ENCODE results near the gene TMEM82.

The TMEM82 gene

DNA sequence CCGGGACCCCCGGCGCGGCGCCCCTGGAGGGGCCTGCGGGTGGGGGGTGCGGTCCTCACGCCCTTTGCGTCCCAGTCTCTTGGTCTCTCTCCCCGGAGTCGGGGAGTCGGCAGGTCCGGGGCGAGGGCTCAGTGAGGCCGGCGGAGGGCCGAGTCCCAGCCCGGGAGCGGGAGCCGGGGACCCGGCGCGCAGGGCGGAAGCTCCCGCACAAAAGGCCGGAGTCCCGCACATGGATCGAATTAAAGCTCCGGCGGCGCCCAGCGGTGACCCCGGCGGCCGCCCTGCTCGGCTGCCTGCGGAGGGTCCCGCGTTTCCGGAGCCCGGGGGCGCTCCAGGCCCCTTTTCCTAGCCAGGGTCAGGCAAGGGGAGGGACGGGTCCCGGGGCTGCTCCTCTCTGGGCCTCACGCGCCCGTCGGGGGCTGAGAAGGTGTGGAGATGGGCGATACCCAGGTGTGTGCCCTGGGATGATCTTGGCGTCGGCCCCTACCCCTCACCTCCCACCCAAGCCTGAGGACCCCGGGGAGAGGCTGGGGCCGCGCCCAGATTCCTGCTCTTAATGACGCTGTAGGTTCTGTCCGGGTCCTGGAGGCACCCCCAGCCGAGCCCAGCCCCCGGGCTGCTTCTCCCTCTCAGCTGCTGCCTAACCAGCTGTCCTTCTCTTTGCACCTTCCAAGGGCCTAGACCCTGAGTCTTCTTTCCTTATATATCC lies 16.8 kb downstream of the TMEM82 start:
- TF ChIP-seq, protein P1, sequence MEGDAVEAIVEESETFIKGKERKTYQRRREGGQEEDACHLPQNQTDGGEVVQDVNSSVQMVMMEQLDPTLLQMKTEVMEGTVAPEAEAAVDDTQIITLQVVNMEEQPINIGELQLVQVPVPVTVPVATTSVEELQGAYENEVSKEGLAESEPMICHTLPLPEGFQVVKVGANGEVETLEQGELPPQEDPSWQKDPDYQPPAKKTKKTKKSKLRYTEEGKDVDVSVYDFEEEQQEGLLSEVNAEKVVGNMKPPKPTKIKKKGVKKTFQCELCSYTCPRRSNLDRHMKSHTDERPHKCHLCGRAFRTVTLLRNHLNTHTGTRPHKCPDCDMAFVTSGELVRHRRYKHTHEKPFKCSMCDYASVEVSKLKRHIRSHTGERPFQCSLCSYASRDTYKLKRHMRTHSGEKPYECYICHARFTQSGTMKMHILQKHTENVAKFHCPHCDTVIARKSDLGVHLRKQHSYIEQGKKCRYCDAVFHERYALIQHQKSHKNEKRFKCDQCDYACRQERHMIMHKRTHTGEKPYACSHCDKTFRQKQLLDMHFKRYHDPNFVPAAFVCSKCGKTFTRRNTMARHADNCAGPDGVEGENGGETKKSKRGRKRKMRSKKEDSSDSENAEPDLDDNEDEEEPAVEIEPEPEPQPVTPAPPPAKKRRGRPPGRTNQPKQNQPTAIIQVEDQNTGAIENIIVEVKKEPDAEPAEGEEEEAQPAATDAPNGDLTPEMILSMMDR (conservative IDR thresholded peaks at IDR 0.05): no peak
- peak overlapping the region; percentile 71; the same call in 1 of the 2 replicates for H3K27ac ChIP-seq

DNA sequence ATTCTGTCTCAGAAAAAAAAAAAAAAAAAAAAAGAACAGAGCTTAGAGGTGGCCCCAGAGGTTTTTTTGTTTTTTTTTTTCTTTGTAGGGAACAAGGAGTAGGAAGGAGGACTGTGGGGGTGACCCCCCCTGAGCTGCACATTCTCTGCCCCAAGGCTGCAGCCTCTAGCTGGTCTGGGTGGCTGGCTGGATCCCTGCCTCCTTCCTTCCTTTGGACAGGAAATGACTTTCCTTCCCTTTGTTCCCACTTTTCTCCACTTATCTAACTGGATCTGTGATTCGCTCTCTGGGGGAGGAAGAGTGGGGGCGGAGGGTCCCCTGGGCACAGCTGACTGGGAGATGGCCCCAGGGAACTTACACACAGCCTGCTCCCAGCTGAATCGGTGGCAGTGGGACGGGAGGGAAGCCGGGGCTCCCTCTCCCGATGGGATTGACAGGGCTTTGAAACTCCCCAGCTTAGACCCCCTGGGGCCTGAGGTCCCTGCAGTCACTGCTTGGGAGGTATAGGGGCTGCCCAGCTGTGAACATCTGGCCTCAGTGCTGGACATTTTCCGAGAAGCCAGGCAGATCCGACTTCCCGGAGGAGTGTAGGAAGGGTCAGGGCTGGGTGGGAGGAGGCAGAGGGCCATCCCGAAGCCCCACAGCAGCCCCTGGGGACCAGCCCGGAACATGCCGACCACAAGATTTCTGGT lies 18.4 kb downstream of the TMEM82 start:
- H3K27ac ChIP-seq: no peak overlapping the region

DNA sequence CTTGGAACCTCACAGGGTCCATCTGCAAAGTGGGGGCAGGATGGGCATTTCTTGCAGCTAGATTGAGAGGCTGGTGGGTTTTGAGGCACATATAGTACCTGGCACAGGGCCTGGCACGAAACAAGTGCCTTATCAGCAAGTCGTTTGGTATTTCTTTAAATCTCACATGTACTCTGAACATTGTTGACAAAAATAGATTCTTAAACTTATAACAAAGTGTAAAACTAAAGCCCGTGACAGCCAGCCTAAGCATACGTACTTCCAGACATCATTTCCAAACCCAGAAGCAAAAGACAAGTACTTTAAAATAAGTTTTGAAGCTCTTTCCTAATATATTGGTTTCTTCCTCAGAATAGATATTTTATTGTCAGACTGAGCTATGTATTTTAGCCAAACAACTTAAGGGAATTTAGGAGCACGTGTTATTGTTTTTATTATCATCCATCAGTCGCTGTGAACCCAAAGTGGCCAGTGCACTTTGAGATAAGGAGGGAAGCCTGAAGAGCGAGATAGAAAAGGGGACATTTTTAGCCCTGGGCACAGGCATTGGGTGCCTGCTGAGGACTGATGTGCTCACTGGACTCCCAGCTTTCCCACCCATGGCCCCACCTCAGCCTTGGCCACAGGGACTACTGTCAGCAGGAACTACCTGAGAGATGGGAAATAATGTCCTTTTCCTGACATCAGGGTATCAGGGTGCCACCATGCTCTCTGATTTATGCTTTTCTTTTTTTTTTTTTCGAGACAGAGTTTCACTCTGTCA lies 19.2 kb downstream of the TMEM82 start:
- H3K27ac ChIP-seq: no peak overlapping the region
- TF ChIP-seq, protein P1 (conservative IDR thresholded peaks at IDR 0.05): no peak

More for the DNA sequence above, 18.4 kb downstream of the TMEM82 start:
- TF ChIP-seq, protein P1 (conservative IDR thresholded peaks at IDR 0.05): no peak

DNA sequence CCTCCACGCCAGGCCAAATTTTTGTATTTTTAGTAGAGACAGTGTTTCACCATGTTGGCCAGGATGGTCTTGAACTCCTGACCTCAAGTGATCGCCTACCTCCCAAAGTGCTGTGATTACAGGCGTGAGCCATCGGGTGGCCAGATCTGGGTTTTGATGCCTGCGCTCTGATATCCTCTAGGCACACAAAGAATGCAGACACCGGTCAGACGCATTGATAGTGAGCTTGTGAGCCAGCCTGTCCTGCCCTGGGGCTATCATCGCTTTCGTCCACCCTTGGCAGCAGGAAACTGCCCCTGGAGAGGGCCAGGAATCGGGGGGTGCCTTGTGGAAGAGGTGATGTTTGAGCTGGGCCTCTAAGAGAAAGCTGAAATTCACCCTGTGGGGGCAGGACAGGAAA lies 20.2 kb downstream of the TMEM82 start:
- H3K27ac ChIP-seq: no peak overlapping the region
- TF ChIP-seq, protein P1 (conservative IDR thresholded peaks at IDR 0.05): no peak

DNA sequence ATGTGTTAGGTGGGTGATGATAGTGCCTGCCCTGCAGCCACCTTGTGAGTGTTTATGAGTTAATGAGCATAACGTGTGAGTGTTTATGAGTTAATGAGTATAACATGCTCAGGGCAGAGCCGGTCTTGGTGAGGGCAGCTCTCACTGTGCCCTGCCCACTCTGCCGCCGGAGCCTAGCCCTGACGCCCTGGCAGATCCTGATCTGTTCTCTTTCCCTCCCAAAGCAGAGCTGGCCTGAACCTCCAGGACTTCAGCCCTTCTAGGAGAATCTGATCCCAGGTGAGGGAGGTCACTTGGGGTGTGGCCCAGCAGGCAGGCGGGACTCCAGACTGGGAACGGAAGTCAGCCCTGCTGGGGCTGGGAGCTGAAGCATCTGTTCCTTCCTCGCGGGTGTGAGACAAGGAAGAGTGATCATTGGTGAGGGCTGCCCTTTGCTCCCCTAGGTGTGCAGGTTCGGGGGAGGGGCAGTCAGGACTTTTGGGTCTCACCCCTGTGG lies 22.0 kb downstream of the TMEM82 start:
- TF ChIP-seq, protein P1 (conservative IDR thresholded peaks at IDR 0.05): no peak
- H3K27ac ChIP-seq: no peak overlapping the region

DNA sequence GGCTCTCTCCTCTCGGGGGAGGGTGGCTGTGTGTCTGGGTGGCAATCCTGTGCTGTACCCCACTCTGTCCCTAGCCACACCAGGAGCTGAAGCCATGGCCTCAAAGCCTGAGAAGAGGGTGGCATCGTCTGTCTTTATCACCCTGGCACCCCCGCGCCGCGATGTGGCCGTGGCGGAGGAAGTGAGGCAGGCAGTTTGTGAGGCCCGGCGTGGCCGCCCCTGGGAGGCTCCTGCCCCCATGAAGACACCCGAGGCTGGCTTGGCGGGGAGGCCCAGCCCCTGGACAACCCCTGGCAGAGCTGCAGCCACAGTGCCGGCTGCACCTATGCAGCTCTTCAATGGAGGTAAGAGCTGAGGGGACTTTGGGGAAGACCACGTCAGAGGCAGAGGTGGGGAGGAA lies 22.6 kb downstream of the TMEM82 start:
- TF ChIP-seq, protein P1 (conservative IDR thresholded peaks at IDR 0.05): no peak
- H3K27ac ChIP-seq: no peak overlapping the region

All from VCaP (cell line).